Duodenal mucosa (tissue), 2 donors: ENCODE data around the gene SYCP3.

Source experiments
- H3K27ac ChIP-seq: one replicate; pipeline ENCODE4 v1.7.0; 2013; ENCODE audit warnings: low read depth, low read length
- H3K27me3 ChIP-seq, 2 donors: one replicate each; pipeline ENCODE4 v1.7.0; 2013; ENCODE audit warnings: low read length in 2 of 2, control low read depth in 1 of 2; ENCODE audit not compliant: insufficient read depth in 2 of 2, control insufficient read depth in 1 of 2
- H3K36me3 ChIP-seq, 2 donors: one replicate each; pipeline ENCODE4 v1.7.0; 2013; ENCODE audit warnings: low read length in 2 of 2, control low read depth in 1 of 2; ENCODE audit not compliant: insufficient read depth in 2 of 2, control insufficient read depth in 1 of 2
- H3K4me1 ChIP-seq, 2 donors: one replicate each; pipeline ENCODE4 v1.7.0; 2013; ENCODE audit warnings: low read length in 2 of 2, control low read depth in 1 of 2; ENCODE audit not compliant: insufficient read depth in 2 of 2, control insufficient read depth in 1 of 2
- H3K4me3 ChIP-seq, 2 donors: one replicate each; pipeline ENCODE4 v1.7.0; 2013; ENCODE audit warnings: low read length in 2 of 2, low read depth in 1 of 2
- H3K9ac ChIP-seq, 2 donors: one replicate each; pipeline ENCODE4 v1.7.0; 2013; ENCODE audit warnings: low read length in 2 of 2, low read depth in 1 of 2
- H3K9me3 ChIP-seq, 2 donors: one replicate each; pipeline ENCODE4 v1.7.0; 2013; ENCODE audit warnings: low read length in 2 of 2, control low read depth in 1 of 2; ENCODE audit not compliant: control insufficient read depth in 1 of 2

SYCP3 gene

GRCh38 chr12:101722392-101722791 lies 16.9 kb downstream of the SYCP3 start:
- Histone ChIP-seq H3K9ac (no peak overlapping the region), H3K9me3 (no peaks in the 10 kb centered on the region), H3K4me1 (peaks cover 8 to 10% of the 10 kb centered on the region in 2 donors), H3K27ac (no peak overlapping the region), H3K4me3 (no peak overlapping the region), H3K27me3 (no peaks in the 10 kb centered on the region), H3K36me3 (peaks cover 11 to 25% of the 10 kb centered on the region in 2 donors)

GRCh38 chr12:101720118-101720517 lies 19.1 kb downstream of the SYCP3 start:
- no peaks in the 10 kb centered on the region for H3K9me3 ChIP-seq
- H3K9ac ChIP-seq = no peak overlapping the region
- H3K36me3 ChIP-seq = peaks cover 7 to 18% of the 10 kb centered on the region in 2 donors
- H3K27me3 ChIP-seq = no peaks in the 10 kb centered on the region
- no peak overlapping the region for H3K27ac ChIP-seq
- H3K4me1 ChIP-seq = peaks cover 8 to 14% of the 10 kb centered on the region in 2 donors
- H3K4me3 ChIP-seq = no peak overlapping the region

GRCh38 chr12:101719566-101719965 lies 19.7 kb downstream of the SYCP3 start:
- no peaks in the 10 kb centered on the region for H3K27me3 ChIP-seq
- H3K27ac ChIP-seq = no peak overlapping the region
- H3K4me1 ChIP-seq = peaks cover 8 to 18% of the 10 kb centered on the region in 2 donors
- H3K4me3 ChIP-seq = no peak overlapping the region
- H3K9me3 ChIP-seq = no peaks in the 10 kb centered on the region
- H3K9ac ChIP-seq = no peak overlapping the region
- peaks cover 7 to 17% of the 10 kb centered on the region in 2 donors for H3K36me3 ChIP-seq

GRCh38 chr12:101714877-101715444 lies 24.3 kb downstream of the SYCP3 start:
- no peaks in the 10 kb centered on the region for H3K9me3 ChIP-seq
- no peak overlapping the region for H3K4me3 ChIP-seq
- no peak overlapping the region for H3K27ac ChIP-seq
- H3K36me3 ChIP-seq = no peaks in the 10 kb centered on the region
- H3K27me3 ChIP-seq = no peaks in the 10 kb centered on the region
- H3K4me1 ChIP-seq = peaks cover 18 to 39% of the 10 kb centered on the region in 2 donors
- H3K9ac ChIP-seq = no peak overlapping the region

- Histone ChIP-seq H3K27me3 (no peaks in the 10 kb centered on the region), H3K27ac (no peak overlapping the region), H3K4me1 (peaks cover 29 to 39% of the 10 kb centered on the region in 2 donors), H3K9ac (peak overlapping the region in 1 of 2 donors; percentile 1), H3K9me3 (no peaks in the 10 kb centered on the region), H3K4me3 (no peak overlapping the region), H3K36me3 (no peaks in the 10 kb centered on the region)
Observed at GRCh38 chr12:101713930-101714329, 25.3 kb downstream of the SYCP3 start.

GRCh38 chr12:101713059-101713682 lies 26.1 kb downstream of the SYCP3 start:
- Histone ChIP-seq H3K36me3 (no peaks in the 10 kb centered on the region), H3K9me3 (no peaks in the 10 kb centered on the region), H3K4me1 (peaks cover 27 to 35% of the 10 kb centered on the region in 2 donors), H3K4me3 (peak overlapping the region; percentile 53), H3K27me3 (no peaks in the 10 kb centered on the region), H3K9ac (peak overlapping the region; percentile 28 to 41), H3K27ac (peak overlapping the region; percentile 17)

- H3K4me3 ChIP-seq = peak overlapping the region in 1 of 2 donors; percentile 25
- peaks cover 30 to 54% of the 10 kb centered on the region in 2 donors for H3K4me1 ChIP-seq
- H3K9ac ChIP-seq = no peak overlapping the region
- H3K27me3 ChIP-seq = no peaks in the 10 kb centered on the region
- H3K27ac ChIP-seq = no peak overlapping the region
- no peaks in the 10 kb centered on the region for H3K9me3 ChIP-seq
- H3K36me3 ChIP-seq = no peaks in the 10 kb centered on the region
Observed at GRCh38 chr12:101710288-101710687, 29.0 kb downstream of the SYCP3 start.

- no peaks in the 10 kb centered on the region for H3K36me3 ChIP-seq
- H3K27ac ChIP-seq = no peak overlapping the region
- no peaks in the 10 kb centered on the region for H3K9me3 ChIP-seq
- peaks cover 26 to 47% of the 10 kb centered on the region in 2 donors for H3K4me1 ChIP-seq
- no peaks in the 10 kb centered on the region for H3K27me3 ChIP-seq
- H3K9ac ChIP-seq = no peak overlapping the region
- no peak overlapping the region for H3K4me3 ChIP-seq
Observed at GRCh38 chr12:101707131-101707782, 32.0 kb downstream of the SYCP3 start.

- H3K27me3 ChIP-seq = no peaks in the 10 kb centered on the region
- H3K9ac ChIP-seq = no peak overlapping the region
- H3K9me3 ChIP-seq = no peaks in the 10 kb centered on the region
- no peak overlapping the region for H3K4me3 ChIP-seq
- H3K27ac ChIP-seq = no peak overlapping the region
- H3K36me3 ChIP-seq = no peaks in the 10 kb centered on the region
- peaks cover 28 to 55% of the 10 kb centered on the region in 2 donors for H3K4me1 ChIP-seq
Observed at GRCh38 chr12:101706403-101706802, 32.9 kb downstream of the SYCP3 start.

GRCh38 chr12:101703487-101703886 lies 35.8 kb downstream of the SYCP3 start:
- Histone ChIP-seq H3K4me1 (peaks cover 24 to 54% of the 10 kb centered on the region in 2 donors), H3K9ac (no peak overlapping the region), H3K36me3 (no peaks in the 10 kb centered on the region), H3K9me3 (no peaks in the 10 kb centered on the region), H3K27ac (no peak overlapping the region), H3K27me3 (no peaks in the 10 kb centered on the region), H3K4me3 (no peak overlapping the region)
